ENCODE measurements around the gene ZNF121.
"Not testable (repeated sequence)": the region's sequence is repeated elsewhere in the genome, so short reads cannot be mapped to it uniquely, and the experiment has no call there.

Gene ZNF121

GRCh38 chr19:9584073-9584833 is at the start of gene ZNF121:
Gene ZNF121, minus strand, starts transcription at chr19:9584504. Its CDS starts 16,407 bp downstream, at chr19:9568097.
- DNase-seq: peak; percentile 93

DNA sequence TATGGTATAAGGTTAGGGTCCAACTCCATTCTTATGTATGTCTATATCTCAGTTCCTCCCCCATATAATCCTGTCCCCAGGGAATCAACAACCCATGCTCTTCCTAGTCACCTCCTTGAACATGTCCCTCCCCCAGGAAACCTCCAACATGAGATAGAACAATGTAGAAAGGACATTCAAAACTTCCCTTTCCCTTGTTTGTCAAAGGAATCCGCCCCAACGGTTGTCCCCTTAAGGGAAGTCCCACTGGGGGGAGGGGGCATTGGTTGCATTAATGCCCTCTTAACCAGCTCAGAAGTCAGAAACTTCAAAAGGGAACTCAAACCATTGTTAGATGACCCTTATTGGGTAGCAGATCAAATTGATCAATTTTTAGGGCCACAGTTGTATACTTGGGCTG is 43.6 kb upstream of the ZNF121 start:
- no peak for DNase-seq

- no peak for DNase-seq
Observed at GRCh38 chr19:9622531-9622930, 38.2 kb upstream of the ZNF121 start.

DNA sequence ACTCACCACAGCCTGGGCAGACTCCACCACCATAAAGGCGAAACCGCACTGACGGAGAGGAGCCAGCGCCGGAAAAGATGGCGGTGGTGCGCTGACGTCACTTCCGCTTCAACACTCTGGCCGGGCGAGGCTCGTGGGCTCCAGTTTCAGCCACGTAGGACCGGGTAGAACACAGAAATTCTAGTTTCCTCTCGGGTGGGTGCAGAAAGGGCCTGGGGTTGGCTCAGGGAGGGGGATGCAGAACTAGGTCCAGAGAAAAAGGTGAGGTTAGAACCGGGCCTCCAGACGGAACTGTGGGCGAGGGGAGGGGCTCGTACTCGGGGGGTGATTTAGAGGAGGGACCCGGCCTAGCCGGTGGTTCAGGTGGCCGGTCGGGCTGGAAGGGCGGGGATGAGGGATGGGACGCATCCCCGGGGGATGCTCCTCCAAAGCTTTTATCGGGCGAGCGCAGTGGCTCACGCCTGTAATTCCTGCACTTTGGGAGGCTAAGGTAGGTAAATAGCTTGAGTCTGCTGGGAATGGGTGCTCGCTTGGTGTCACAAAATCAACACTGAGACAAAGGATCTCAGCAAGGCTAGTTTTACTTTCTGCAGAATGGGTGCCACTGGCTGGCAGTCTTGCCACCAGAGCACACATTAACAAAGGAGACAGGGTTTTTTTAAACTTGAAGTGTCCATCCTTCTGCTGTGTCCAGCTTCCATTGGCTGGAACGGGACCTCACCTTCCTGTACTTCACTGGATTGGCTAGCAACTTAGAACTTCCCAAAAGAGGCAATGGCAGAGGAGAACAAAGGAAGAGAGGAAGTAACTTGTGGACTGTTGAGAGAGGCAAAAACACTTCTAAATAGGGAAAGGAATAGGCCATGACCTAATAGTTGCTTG is 37.1 kb upstream of the ZNF121 start, which contains the start of gene ZNF561:
Gene ZNF561 (minus strand): TSS at position 77 of the 882 bp plus-strand sequence. CDS start 1,776 bp downstream, outside the sequence.
- DNase-seq: peak; percentile 95

- no peak for DNase-seq
Observed at GRCh38 chr19:9620842-9621155, 36.5 kb upstream of the ZNF121 start.

- no peak for DNase-seq
Observed at GRCh38 chr19:9615844-9616243, 31.5 kb upstream of the ZNF121 start.

DNA sequence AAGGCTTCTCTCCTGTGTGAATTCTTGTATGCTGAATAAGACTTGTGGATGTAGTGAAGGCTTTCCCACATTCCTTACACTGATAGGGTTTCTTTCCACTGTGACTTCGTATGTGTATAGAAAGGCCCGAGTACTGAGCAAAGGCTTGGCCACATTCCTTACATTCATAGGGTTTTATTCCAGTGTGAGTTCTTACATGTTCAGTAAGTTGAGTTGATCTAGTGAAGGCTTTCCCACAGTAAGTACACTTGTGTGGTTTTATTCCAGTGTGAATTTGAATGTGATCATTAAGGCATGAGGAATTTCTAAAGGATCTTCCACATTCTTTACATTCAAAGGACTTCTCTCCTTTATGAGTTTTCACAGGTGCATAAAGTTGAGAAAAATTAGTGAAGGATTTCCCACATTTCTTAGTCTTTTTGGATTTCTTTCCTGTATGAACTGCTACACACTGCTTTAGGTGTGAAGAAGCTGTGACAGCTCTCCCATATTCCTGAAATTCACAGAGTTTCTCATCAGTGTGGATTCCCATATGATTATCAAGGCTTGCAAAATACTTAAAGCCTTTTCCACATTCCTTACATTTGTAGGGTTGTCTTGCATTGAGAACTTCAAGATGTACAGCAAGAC is 26.3 kb upstream of the ZNF121 start:
- DNase-seq: no peak

GRCh38 chr19:9608912-9609311 is 24.6 kb upstream of the ZNF121 start:
- DNase-seq: no peak

DNA sequence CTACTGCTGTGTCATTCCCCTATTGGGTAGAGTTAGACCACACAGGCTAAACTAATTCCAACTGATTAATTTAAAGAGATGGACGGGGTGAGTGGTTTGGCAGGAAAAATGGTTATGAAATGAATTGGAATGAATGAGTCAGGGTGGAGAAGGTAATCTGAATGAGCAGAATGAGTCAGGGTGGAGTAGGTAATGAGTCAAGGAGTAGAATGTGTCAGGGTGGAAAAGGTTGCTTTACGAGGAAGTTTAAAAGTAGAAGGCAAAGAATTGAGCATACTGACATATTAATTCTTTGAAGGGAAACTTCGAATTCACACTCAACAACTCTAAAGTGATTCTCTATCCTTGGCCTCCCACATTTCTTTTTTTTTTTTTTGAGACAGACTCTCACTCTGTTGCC is 12.7 kb upstream of the ZNF121 start:
- DNase-seq: no peak

DNA sequence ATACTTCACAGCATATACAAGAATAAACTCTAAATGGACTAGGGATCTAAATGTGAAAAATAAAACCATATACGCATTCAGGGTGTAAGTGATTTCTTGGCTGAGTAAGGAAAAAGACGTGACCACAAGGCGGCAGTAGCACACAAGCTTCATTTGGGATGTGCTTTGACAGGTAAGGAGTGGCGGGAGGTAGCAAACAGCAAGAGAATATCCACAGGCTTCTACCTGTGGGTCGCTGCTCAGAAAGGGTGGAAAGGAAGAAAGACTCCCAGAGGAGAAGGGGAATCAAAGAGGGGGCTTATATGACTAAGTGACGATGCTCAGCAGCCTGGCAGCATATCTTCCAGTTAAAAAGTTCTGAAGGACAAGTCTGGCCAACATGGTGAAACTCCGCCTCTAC is 2.5 kb upstream of the ZNF121 start:
- DNase-seq: peak; percentile 91

DNA sequence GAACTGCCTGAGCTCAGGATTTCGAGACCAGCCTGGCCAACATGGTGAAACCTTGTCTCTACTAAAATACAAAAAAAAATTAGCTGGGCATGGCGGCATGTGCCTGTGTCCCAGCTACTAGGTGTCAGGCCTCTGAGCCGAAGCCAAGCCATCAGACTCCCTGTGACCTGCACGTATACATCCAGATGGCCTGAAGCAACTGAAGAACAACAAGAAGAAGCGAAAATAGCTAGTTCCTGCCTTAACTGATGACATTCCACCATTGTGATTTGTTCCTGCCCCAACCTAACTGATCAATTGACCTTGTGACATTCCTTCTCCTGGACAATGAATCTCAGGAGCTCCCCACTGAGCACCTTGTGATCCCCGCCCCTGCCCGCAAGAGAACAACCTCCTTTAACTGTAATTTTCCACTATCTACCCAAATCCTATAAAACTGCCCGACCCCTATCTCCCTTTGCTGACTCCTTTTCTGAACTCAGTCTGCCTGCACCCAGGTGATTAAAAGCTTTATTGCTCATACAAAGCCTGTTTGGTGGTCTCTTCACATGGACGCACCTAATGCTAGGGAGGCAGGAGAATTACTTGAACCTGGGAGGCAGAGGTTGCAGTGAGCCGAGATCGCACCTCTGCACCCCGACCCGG is 2.1 kb downstream of the ZNF121 start:
- not testable (repeated sequence) for DNase-seq

DNA sequence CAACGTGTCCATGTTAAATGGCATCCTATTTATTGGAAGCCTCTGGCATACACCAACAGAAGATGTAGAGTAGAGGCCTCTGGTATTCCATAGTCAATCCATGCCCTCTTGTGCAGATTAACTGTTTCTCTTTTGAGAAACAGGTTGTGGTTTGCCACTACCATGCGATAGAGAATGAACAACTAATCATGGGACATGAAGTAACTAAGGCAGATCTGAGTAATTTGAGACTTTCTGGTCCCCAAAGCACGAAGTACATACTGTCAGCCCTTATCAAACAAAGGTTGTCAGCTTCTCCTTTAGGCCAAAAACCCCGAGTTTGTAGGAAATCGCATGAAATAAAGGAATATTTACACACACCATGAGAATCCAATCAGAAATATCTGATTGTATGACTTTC is 3.6 kb downstream of the ZNF121 start:
- DNase-seq: no peak

DNA sequence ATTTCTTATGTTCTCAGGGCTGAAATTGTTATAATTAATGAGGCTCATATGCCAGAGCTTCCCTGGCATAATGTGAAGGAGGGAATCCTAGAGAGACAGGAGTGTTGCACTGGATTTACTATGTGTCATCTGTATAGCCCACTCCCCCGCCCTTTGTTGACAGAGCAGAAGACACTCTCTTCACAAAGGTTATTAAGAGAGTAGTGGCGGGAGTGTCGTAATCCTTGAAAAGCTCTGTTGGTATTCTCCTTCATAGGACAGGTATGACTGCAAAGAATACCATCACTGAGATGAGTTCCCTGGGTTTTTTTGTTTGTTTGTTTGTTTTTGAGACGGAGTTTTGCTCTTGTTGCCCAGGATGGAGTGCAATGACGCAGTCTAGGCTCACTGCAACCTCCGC is 14.0 kb downstream of the ZNF121 start:
- DNase-seq: no peak

GRCh38 chr19:9566729-9567128 is 17.6 kb downstream of the ZNF121 start:
- DNase-seq: no peak

DNA sequence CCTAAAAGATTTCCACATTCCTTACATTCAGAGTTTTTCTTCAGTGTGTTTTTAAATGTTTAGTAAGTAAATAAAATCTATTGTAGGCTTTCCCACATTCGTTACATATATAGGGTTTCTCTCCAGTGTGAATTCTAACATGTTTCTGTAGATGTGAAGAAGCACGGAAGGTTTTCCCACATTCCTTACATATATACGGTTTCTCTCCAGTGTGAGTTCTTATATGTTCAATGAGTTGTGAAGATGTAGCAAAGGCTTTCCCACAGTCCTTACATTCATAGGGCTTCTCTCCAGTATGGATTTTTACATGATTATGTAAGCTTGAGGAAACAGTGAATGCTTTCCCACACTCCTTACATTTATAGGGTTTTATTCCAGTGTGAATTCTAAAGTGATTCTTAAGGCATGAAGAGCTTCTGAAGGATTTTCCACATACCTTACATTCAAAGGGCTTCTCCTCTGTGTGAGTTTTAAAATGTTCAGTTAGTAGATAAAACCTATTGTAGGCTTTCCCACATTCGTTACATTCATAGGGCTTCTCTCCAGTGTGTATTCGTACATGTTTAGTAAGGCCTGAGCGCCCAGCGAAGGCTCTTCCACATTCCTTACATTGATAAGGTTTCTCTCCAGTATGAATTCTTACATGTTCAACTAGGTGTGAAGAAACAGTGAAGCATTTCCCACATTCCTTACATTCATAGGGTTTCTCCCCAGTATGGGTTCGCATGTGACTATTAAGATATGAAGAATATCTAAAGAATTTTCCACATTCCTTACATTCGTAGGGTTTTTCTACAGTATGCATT is 18.2 kb downstream of the ZNF121 start:
- no peak for DNase-seq

DNA sequence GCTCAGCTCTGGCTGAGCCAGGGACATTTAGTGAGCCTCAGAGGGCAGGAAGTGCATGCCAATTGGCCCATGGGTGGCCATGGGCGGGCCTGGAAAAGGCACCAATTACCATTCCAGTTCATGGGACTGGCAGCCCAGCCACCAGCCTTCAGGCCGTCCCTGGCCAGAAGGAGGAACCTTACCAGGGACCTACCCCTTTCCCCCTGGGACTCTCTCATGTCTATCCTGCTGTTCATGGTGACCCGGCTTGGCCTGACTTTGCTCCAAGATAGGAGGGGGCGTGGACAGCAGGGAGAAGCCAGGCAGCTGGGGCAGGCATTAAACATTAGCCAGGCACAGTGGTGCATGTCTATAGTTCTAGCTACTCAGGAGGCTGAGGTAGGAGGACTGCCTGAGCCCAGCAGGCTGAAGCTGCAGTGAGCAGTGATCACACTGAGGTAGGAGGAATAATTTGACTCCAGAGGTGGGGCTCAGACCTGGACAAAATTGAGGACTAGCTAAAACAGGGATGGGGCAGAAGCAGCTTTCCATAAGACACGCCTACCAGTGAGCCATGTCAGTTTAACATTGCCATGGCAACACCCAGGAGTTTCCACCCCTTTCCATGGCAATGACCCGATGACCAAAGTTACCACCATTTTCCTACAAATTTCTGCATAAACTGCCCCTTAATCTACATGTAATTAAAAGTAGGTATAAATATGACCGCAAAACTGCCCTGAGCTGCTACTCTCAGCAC is 31.6 kb downstream of the ZNF121 start:
- DNase-seq: no peak

DNA sequence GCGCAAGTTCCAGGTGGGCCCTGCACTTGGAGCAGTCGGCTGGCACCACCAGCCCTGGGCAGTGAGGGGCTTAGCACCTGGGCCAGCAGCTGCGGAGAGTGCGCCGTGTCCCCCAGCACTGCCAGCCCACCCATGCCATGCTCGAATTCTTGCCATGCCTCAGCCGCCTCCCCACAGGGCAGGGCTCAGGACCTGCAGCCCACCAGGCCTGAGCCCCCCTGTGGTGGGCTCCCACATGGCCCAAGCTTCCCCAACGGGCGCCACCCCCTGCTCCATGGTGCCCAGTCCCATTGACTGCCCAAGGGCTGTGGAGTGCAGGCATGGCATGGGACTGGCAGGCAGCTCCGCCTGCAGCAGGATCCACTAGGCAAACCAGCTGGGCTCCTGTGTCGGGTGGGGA is 36.4 kb downstream of the ZNF121 start:
- DNase-seq: no peak

- not testable (repeated sequence) for DNase-seq
Observed at GRCh38 chr19:9541281-9541680, 43.0 kb downstream of the ZNF121 start.

DNA sequence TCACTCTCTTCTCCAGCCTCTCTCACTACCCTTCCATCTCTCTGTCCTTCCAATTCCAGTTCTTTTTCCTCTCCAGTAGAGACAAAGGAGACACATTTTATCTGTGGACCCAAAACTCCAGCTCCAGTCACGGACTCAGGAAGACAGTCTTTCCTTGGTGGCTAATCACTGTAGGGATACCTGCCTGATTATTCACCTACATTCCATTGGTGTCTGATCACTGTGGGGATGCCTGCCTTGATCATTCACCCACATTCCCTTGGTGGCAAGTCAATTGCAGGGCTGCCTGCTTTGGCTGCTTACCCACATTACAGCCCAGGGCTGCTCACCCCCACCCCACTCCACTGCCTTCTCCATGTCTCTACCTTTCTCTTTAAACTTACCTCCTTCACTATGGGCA is 44.4 kb downstream of the ZNF121 start:
- not testable (repeated sequence) for DNase-seq

- not testable (repeated sequence) for DNase-seq
Observed at GRCh38 chr19:9539201-9539600, 45.1 kb downstream of the ZNF121 start.
